Fibroblast of lung (primary cell): ENCODE measurements around the gene SMAD5. TPM values are rescaled to one million over a fixed set of nuclear protein-coding genes. Genes with fewer than 3 reads are reported as not detected.

Experiments used
- DNase-seq, 2 donors: peaks; one replicate each; pipeline versions ENCODE4 v3.0.0 to v3.0.0-alpha.2; 2010; ENCODE audit warnings: low read depth in 2 of 2
- H2AFZ ChIP-seq: 2 replicates; pipeline ENCODE4 v1.5.1; 2012; ENCODE audit warnings: low read length, control low read depth, inconsistent platforms
- H3K27ac ChIP-seq: 2 replicates; pipeline ENCODE4 v1.5.1; 2011; ENCODE audit warnings: low read length, control low read depth; ENCODE audit not compliant: insufficient read depth
- H3K27me3 ChIP-seq: 2 replicates; pipeline ENCODE4 v1.5.1; 2011; ENCODE audit warnings: mild to moderate bottlenecking, low read length; ENCODE audit not compliant: control insufficient read depth, insufficient read depth
- H3K36me3 ChIP-seq: 2 replicates; pipeline ENCODE4 v1.5.1; 2011; ENCODE audit warnings: low read length; ENCODE audit not compliant: control insufficient read depth, insufficient read depth
- H3K4me1 ChIP-seq: 2 replicates; pipeline ENCODE4 v1.5.1; 2011; ENCODE audit warnings: low read length; ENCODE audit not compliant: control insufficient read depth, insufficient read depth; ENCODE audit errors: extremely low read depth
- H3K4me2 ChIP-seq: 2 replicates; pipeline ENCODE4 v1.5.1; 2011; ENCODE audit warnings: low read length, control low read depth; ENCODE audit not compliant: insufficient read depth; ENCODE audit errors: extremely low read depth
- H3K4me3 ChIP-seq, 4 experiments: fragments of 200-600 bp in 1 of 4; sonication (generic) in 1 of 4; replicated peaks in 1 of 4; 2 replicates each; pipeline ENCODE4 v1.5.1; 2011 to 2016; ENCODE audit warnings: low read length in 4 of 4, low read depth in 3 of 4, mild to moderate bottlenecking in 3 of 4, control low read depth in 2 of 4, inconsistent platforms in 1 of 4, mixed read lengths in 1 of 4; ENCODE audit not compliant: insufficient read depth in 1 of 4; ENCODE audit errors: control extremely low read depth in 1 of 4
- H3K79me2 ChIP-seq: 2 replicates; pipeline ENCODE4 v1.5.1; 2012; ENCODE audit warnings: mild to moderate bottlenecking, low read length, inconsistent platforms; ENCODE audit not compliant: control insufficient read depth, insufficient read depth
- H3K9ac ChIP-seq: 2 replicates; pipeline ENCODE4 v1.5.1; 2011; ENCODE audit warnings: mild to moderate bottlenecking, low read length, control low read depth; ENCODE audit not compliant: insufficient read depth
- H3K9me3 ChIP-seq: 2 replicates; pipeline ENCODE4 v1.5.1; 2012; ENCODE audit warnings: low read depth, low read length; ENCODE audit not compliant: control insufficient read depth, insufficient read depth
- H4K20me1 ChIP-seq: 2 replicates; pipeline ENCODE4 v1.5.1; 2011; ENCODE audit warnings: low read length; ENCODE audit not compliant: control insufficient read depth, insufficient read depth; ENCODE audit errors: extremely low read depth
- CTCF ChIP-seq, 2 donors: IDR thresholded peaks in 1 of 2; conservative IDR thresholded peaks in 1 of 2; 1 replicate in 1 of 2; 2 replicates in 1 of 2; pipeline ENCODE4 v1.5.1; 2011 to 2012; ENCODE audit warnings: low read length in 2 of 2, control low read depth in 1 of 2, inconsistent platforms in 1 of 2, low read depth in 1 of 2, mild to moderate bottlenecking in 1 of 2
- EZH2 ChIP-seq: IDR thresholded peaks from 2 replicates; pipeline ENCODE4 v1.5.1; 2012; ENCODE audit warnings: low read length, control low read depth, mild to moderate bottlenecking; ENCODE audit errors: missing control alignments
- polyA plus RNA-seq, 2 donors: library from polyadenylated mRNA; depleted of rRNA in 1 of 2; stranded (reverse) in 1 of 2; unstranded in 1 of 2; fragments of >200 nt; gene quantifications; 2 replicates each; pipeline ENCODE4 v1.2.1, GENCODE V29; 2011 to 2012; ENCODE audit warnings: missing spikeins in 1 of 2
- total RNA-seq: library from RNA; depleted of rRNA; stranded (reverse); fragments of >200 nt; gene quantifications from 2 replicates; pipeline ENCODE4 v1.2.1, GENCODE V29; 2014

SMAD5 gene
- total and polyA plus RNA-seq, 2 donors (not counting 1 experiment from before 2014, with no cell fraction given): 44.3 to 128 TPM

GRCh38 chr5:136232316-136232715 is 99.7 kb downstream of the SMAD5 start:
- Histone ChIP-seq H3K27me3 (no peaks in the 10 kb centered on the region), H3K27ac (no peak overlapping the region), H3K9me3 (no peaks in the 10 kb centered on the region), H3K4me1 (no peaks in the 10 kb centered on the region), H3K36me3 (no peaks in the 10 kb centered on the region), H3K4me2 (no peak overlapping the region), H3K4me3 (no peak overlapping the region), H3K9ac (no peak overlapping the region), H3K79me2 (no peaks in the 10 kb centered on the region), H2AFZ (no peak overlapping the region), H4K20me1 (no peaks in the 10 kb centered on the region)
- DNase-seq: no peak
- TF ChIP-seq EZH2: no peak
- no peak for TF ChIP-seq CTCF (conservative IDR thresholded peaks at IDR 0.05 in 1 of 2, IDR thresholded peaks at IDR 0.05 in 1 of 2; ENCODE audit: low read depth in 1 of 2, low read length in 2 of 2)

Other genes with a start within 250 kb of the SMAD5 start
- gene IL9, start 237.0 kb upstream of the SMAD5 start, total RNA-seq: not detected in 2 replicates
- gene IL9, start 237.0 kb upstream of the SMAD5 start, polyA plus RNA-seq: not detected in 2 replicates
- gene LECT2, start 177.9 kb upstream of the SMAD5 start, total RNA-seq: not detected in 2 replicates
- gene LECT2, start 177.9 kb upstream of the SMAD5 start, polyA plus RNA-seq: not detected in 2 replicates
- gene TGFBI, start 103.9 kb upstream of the SMAD5 start, total RNA-seq: 270 and 398 TPM in 2 replicates
- gene TGFBI, start 103.9 kb upstream of the SMAD5 start, polyA plus RNA-seq: 525 and 889 TPM in 2 replicates
- not detected in 2 replicates for gene SMIM32, start 60.3 kb downstream of the SMAD5 start, total RNA-seq
- not detected in 2 replicates for gene SMIM32, start 60.3 kb downstream of the SMAD5 start, polyA plus RNA-seq
- not detected in 2 replicates for gene TRPC7, start 232.7 kb downstream of the SMAD5 start, total RNA-seq
- gene TRPC7, start 232.7 kb downstream of the SMAD5 start, polyA plus RNA-seq: not detected in 2 replicates